ENCODE measurements around the gene RNF222. TPM values are rescaled to one million over a fixed set of nuclear protein-coding genes. Genes with fewer than 3 reads are reported as not detected.

Gene RNF222
- total RNA-seq = 0.05 TPM in 1 of 2 replicates, not detected in the other

GRCh38 chr17:8397636-8398035, at the start of gene RNF222:
TSS of gene RNF222 (minus strand) at chr17:8397827. CDS start at chr17:8393461, 4,366 bp downstream.
- intact Hi-C loops (cut with micrococcal nuclease) = no loop called here

GRCh38 chr17:8445536-8445935, 47.9 kb upstream of the RNF222 start:
- intact Hi-C loops (cut with micrococcal nuclease) = no loop called here

GRCh38 chr17:8444494-8444893, 46.9 kb upstream of the RNF222 start:
- intact Hi-C loops (cut with micrococcal nuclease) = no loop called here

- intact Hi-C loops (cut with micrococcal nuclease) = no loop called here
These were observed 46.1 kb upstream of the RNF222 start for GRCh38 chr17:8443756-8444155.

GRCh38 chr17:8442310-8442709, 44.7 kb upstream of the RNF222 start:
- intact Hi-C loops (cut with micrococcal nuclease) = no loop called here

GRCh38 chr17:8441690-8442089, 44.1 kb upstream of the RNF222 start:
- intact Hi-C loops (cut with micrococcal nuclease) = no loop called here

- intact Hi-C loops (cut with micrococcal nuclease) = no loop called here
These were observed 42.1 kb upstream of the RNF222 start for GRCh38 chr17:8439681-8440080.

GRCh38 chr17:8438441-8438840, 40.8 kb upstream of the RNF222 start:
- intact Hi-C loops (cut with micrococcal nuclease) = no loop called here

GRCh38 chr17:8436844-8437171, 39.2 kb upstream of the RNF222 start:
- intact Hi-C loops (cut with micrococcal nuclease) = no loop called here

- intact Hi-C loops (cut with micrococcal nuclease) = no loop called here
These were observed 38.7 kb upstream of the RNF222 start for GRCh38 chr17:8436169-8436843.

- intact Hi-C loops (cut with micrococcal nuclease) = loop anchor here (1.0 kb wide), 1 partner anchor 52 kb away; the partner anchor contains the start of gene RPL26
These were observed 37.9 kb upstream of the RNF222 start, which contains the start of gene NDEL1 for GRCh38 chr17:8435245-8436168. TSS of gene NDEL1 (plus strand) at chr17:8435884. CDS start at chr17:8444272, 8,388 bp downstream.

GRCh38 chr17:8430966-8431365, 33.3 kb upstream of the RNF222 start:
- intact Hi-C loops (cut with micrococcal nuclease) = no loop called here

- intact Hi-C loops (cut with micrococcal nuclease) = no loop called here
These were observed 29.2 kb upstream of the RNF222 start for GRCh38 chr17:8426802-8427201.

GRCh38 chr17:8426094-8426720, 28.6 kb upstream of the RNF222 start:
- intact Hi-C loops (cut with micrococcal nuclease) = no loop called here

GRCh38 chr17:8421571-8421970, 23.9 kb upstream of the RNF222 start:
- intact Hi-C loops (cut with micrococcal nuclease) = no loop called here

- intact Hi-C loops (cut with micrococcal nuclease) = no loop called here
These were observed 22.7 kb upstream of the RNF222 start for GRCh38 chr17:8420041-8420934.

GRCh38 chr17:8419305-8419704, 21.7 kb upstream of the RNF222 start:
- intact Hi-C loops (cut with micrococcal nuclease) = no loop called here

GRCh38 chr17:8418471-8418870, 20.8 kb upstream of the RNF222 start:
- intact Hi-C loops (cut with micrococcal nuclease) = no loop called here

- intact Hi-C loops (cut with micrococcal nuclease) = no loop called here
These were observed 20.2 kb upstream of the RNF222 start for GRCh38 chr17:8417806-8418205.

- intact Hi-C loops (cut with micrococcal nuclease) = no loop called here
These were observed 16.3 kb upstream of the RNF222 start for GRCh38 chr17:8413938-8414337.

- intact Hi-C loops (cut with micrococcal nuclease) = no loop called here
These were observed 15.7 kb upstream of the RNF222 start for GRCh38 chr17:8413328-8413727.
